Measurements from ENCODE around the gene PRKCD. TPM values are rescaled to one million over a fixed set of nuclear protein-coding genes. Genes with fewer than 3 reads are reported as not detected.

PRKCD gene
- total and polyA plus RNA-seq, 2 experiments from 2014 or later = 1.8 to 9.6 TPM

GRCh38 chr3:53151870-53152660, 8.9 kb upstream of the PRKCD start:
- no peaks in the 10 kb centered on the region for H3K9me3 ChIP-seq (ENCODE audit: low read depth)
- no peaks in the 10 kb centered on the region for H3K79me2 ChIP-seq (ENCODE audit: insufficient read depth)
- peaks cover 9% of the 10 kb centered on the region for H3K4me1 ChIP-seq (ENCODE audit: insufficient read depth)
- H3K36me3 ChIP-seq (ENCODE audit: low read depth) = no peaks in the 10 kb centered on the region
- no peak overlapping the region for H3K27ac ChIP-seq
- H3K27me3 ChIP-seq (replicated peaks; ENCODE audit: insufficient read depth) = no peaks in the 10 kb centered on the region
- H2AFZ ChIP-seq = no peak overlapping the region
- no peak for TF ChIP-seq EZH2 (IDR thresholded peaks at IDR 0.05; ENCODE audit: insufficient read depth, poor library complexity, severe bottlenecking)
- TF ChIP-seq EZH2phosphoT487 (IDR thresholded peaks at IDR 0.05; ENCODE audit: insufficient read depth, low read depth) = no peak
- DNase-seq = no peak
- no peaks in the 10 kb centered on the region for H3F3A ChIP-seq (ENCODE audit: insufficient read depth)
- H4K20me1 ChIP-seq (ENCODE audit: insufficient read depth) = no peaks in the 10 kb centered on the region
- no peak overlapping the region for H3K9ac ChIP-seq
- no peak overlapping the region for H3K4me2 ChIP-seq (ENCODE audit: unreplicated experiment)
- 87 to 90% methylated on average over 20 of the region's 20 CpGs for WGBS, 2 experiments (ENCODE audit: low coverage in 1 of 2, low lambda C conversion rate in 2 of 2, missing lambda C conversion rate in 2 of 2)
- in situ Hi-C loops (cut with MboI) = no loop called here
- no peak overlapping the region for H3K4me3 ChIP-seq
- H3K9me2 ChIP-seq (ENCODE audit: insufficient read depth) = no peaks in the 10 kb centered on the region

- peaks cover 9% of the 10 kb centered on the region for H3K4me1 ChIP-seq (ENCODE audit: insufficient read depth)
- H3K4me2 ChIP-seq (ENCODE audit: unreplicated experiment) = no peak overlapping the region
- H3K27ac ChIP-seq = no peak overlapping the region
- H3K27me3 ChIP-seq (replicated peaks; ENCODE audit: insufficient read depth) = no peaks in the 10 kb centered on the region
- no peak overlapping the region for H2AFZ ChIP-seq
- H3F3A ChIP-seq (ENCODE audit: insufficient read depth) = no peaks in the 10 kb centered on the region
- in situ Hi-C loops (cut with MboI) = no loop called here
- no peak for DNase-seq
- no peaks in the 10 kb centered on the region for H3K9me3 ChIP-seq (ENCODE audit: low read depth)
- TF ChIP-seq EZH2 (IDR thresholded peaks at IDR 0.05; ENCODE audit: insufficient read depth, poor library complexity, severe bottlenecking) (no peak), EZH2phosphoT487 (IDR thresholded peaks at IDR 0.05; ENCODE audit: insufficient read depth, low read depth) (no peak)
- 50 to 57% methylated on average over 3 of the region's 3 CpGs for WGBS, 2 experiments (ENCODE audit: low coverage in 1 of 2, low lambda C conversion rate in 2 of 2, missing lambda C conversion rate in 2 of 2)
- H3K9ac ChIP-seq = no peak overlapping the region
- H4K20me1 ChIP-seq (ENCODE audit: insufficient read depth) = no peaks in the 10 kb centered on the region
- no peaks in the 10 kb centered on the region for H3K9me2 ChIP-seq (ENCODE audit: insufficient read depth)
- no peaks in the 10 kb centered on the region for H3K36me3 ChIP-seq (ENCODE audit: low read depth)
- H3K79me2 ChIP-seq (ENCODE audit: insufficient read depth) = no peaks in the 10 kb centered on the region
- no peak overlapping the region for H3K4me3 ChIP-seq
Measured at GRCh38 chr3:53153264-53153823, 7.7 kb upstream of the PRKCD start.

GRCh38 chr3:53153980-53154379, 7.0 kb upstream of the PRKCD start:
- peaks cover 9% of the 10 kb centered on the region for H3K4me1 ChIP-seq (ENCODE audit: insufficient read depth)
- DNase-seq = no peak
- no peaks in the 10 kb centered on the region for H3K36me3 ChIP-seq (ENCODE audit: low read depth)
- no peak overlapping the region for H3K4me3 ChIP-seq
- no peaks in the 10 kb centered on the region for H3K79me2 ChIP-seq (ENCODE audit: insufficient read depth)
- 71 to 77% methylated on average over 5 to 6 of the region's 6 CpGs for WGBS, 2 experiments (ENCODE audit: low coverage in 1 of 2, low lambda C conversion rate in 2 of 2, missing lambda C conversion rate in 2 of 2)
- H3K9me2 ChIP-seq (ENCODE audit: insufficient read depth) = no peaks in the 10 kb centered on the region
- TF ChIP-seq EZH2phosphoT487 (IDR thresholded peaks at IDR 0.05; ENCODE audit: insufficient read depth, low read depth) = no peak
- TF ChIP-seq EZH2 (IDR thresholded peaks at IDR 0.05; ENCODE audit: insufficient read depth, poor library complexity, severe bottlenecking) = no peak
- H3F3A ChIP-seq (ENCODE audit: insufficient read depth) = no peaks in the 10 kb centered on the region
- in situ Hi-C loops (cut with MboI) = no loop called here
- H3K9ac ChIP-seq = no peak overlapping the region
- no peaks in the 10 kb centered on the region for H3K9me3 ChIP-seq (ENCODE audit: low read depth)
- no peak overlapping the region for H3K4me2 ChIP-seq (ENCODE audit: unreplicated experiment)
- no peaks in the 10 kb centered on the region for H3K27me3 ChIP-seq (replicated peaks; ENCODE audit: insufficient read depth)
- no peak overlapping the region for H2AFZ ChIP-seq
- H4K20me1 ChIP-seq (ENCODE audit: insufficient read depth) = no peaks in the 10 kb centered on the region
- H3K27ac ChIP-seq = no peak overlapping the region

GRCh38 chr3:53154881-53155285, 6.1 kb upstream of the PRKCD start:
- Histone ChIP-seq H3K27ac (no peak overlapping the region), H3K4me2 (ENCODE audit: unreplicated experiment) (no peak overlapping the region), H3F3A (ENCODE audit: insufficient read depth) (no peaks in the 10 kb centered on the region), H3K9me3 (ENCODE audit: low read depth) (no peaks in the 10 kb centered on the region), H3K9me2 (ENCODE audit: insufficient read depth) (no peaks in the 10 kb centered on the region), H3K4me3 (no peak overlapping the region), H2AFZ (no peak overlapping the region), H3K36me3 (ENCODE audit: low read depth) (no peaks in the 10 kb centered on the region), H3K9ac (no peak overlapping the region), H3K27me3 (replicated peaks; ENCODE audit: insufficient read depth) (no peaks in the 10 kb centered on the region), H3K79me2 (ENCODE audit: insufficient read depth) (no peaks in the 10 kb centered on the region), H4K20me1 (ENCODE audit: insufficient read depth) (no peaks in the 10 kb centered on the region), H3K4me1 (ENCODE audit: insufficient read depth) (peaks cover 9% of the 10 kb centered on the region)
- in situ Hi-C loops (cut with MboI) = no loop called here
- 77 to 85% methylated on average over 4 of the region's 4 CpGs for WGBS, 2 experiments (ENCODE audit: low coverage in 1 of 2, low lambda C conversion rate in 2 of 2, missing lambda C conversion rate in 2 of 2)
- no peak for TF ChIP-seq EZH2 (IDR thresholded peaks at IDR 0.05; ENCODE audit: insufficient read depth, poor library complexity, severe bottlenecking)
- no peak for TF ChIP-seq EZH2phosphoT487 (IDR thresholded peaks at IDR 0.05; ENCODE audit: insufficient read depth, low read depth)
- no peak for DNase-seq

All from GM23248 (cell line).